Superior temporal gyrus (tissue), 1 donor: Measurements from ENCODE around the gene FHAD1.
A peak's percentile ranks its signal among the peaks of the same experiment; 100 is the strongest.

Experiments used
- DNase-seq: peaks from one replicate; pipeline ENCODE4 v3.0.0-alpha.2; 2016; ENCODE audit errors: extremely low spot score

The FHAD1 gene

GRCh38 chr1:15248216-15248615, 1.2 kb downstream of the FHAD1 start:
- no peak for DNase-seq

DNA sequence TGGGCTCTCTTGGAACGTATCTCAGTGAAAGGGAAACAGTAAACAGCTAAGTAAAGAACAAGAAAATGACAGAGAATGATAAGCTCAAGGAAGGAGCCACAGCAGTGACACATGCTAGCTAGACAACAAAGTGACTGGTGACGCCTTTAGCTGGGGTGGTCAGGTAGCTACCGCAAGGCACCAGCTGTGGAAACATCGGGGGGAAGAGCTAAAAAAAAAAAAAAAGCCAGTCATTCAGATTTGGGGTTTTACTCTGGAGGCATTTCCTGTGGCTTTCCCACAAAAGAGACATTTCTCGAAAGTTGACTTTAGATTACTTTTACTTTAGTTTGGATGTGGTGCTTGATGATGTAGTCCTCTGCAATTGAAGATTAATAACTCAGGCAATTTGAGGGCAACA, 2.1 kb downstream of the FHAD1 start:
- DNase-seq, result no peak

GRCh38 chr1:15251857-15252835, 5.1 kb downstream of the FHAD1 start:
- DNase-seq, result no peak

DNA sequence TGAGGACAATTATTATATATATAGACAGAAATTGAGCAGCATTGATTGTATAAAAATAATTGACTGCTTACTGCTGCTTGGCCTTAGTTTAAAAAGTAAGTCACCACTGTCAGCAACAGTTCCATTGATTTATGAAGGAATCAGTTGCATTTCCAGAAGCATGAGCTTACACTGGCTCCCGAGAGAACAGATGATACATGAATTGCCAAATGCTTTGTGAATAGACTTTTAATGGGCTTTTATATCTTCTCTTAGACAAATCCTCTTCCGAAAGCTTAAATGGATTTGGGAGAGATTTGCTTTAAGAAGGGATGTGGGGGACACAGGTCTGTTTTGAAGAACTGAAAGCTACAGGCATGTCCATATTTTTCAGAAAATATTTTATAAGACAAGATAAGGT, 7.5 kb downstream of the FHAD1 start:
- no peak for DNase-seq

DNA sequence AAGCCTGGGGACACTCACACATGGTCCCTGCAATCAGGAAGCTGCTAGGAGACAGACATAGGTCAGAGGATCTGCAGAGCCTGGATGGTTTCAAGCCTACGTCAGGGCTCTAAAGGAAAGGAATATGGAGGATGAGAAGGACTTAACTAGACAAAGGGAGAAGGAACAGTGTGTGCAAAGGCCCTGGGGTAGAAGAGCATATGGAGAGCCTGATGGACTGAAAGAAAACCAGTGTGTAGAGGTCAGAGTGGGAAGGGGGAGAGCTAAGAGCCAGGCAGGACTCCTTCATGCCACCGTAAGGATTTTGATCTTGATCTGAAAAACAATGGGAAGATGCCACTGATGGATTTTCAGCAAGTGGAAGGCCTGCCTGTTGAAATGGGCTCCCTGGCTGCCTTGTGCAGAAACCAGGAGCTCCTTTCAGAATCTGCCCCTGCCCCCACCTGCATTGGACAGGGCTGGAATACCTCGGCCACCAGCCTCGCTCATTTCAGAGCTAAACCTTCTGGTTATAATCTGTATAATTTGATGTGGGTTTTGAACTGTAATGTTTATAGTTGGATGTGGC, 8.6 kb downstream of the FHAD1 start:
- DNase-seq, result no peak

DNA sequence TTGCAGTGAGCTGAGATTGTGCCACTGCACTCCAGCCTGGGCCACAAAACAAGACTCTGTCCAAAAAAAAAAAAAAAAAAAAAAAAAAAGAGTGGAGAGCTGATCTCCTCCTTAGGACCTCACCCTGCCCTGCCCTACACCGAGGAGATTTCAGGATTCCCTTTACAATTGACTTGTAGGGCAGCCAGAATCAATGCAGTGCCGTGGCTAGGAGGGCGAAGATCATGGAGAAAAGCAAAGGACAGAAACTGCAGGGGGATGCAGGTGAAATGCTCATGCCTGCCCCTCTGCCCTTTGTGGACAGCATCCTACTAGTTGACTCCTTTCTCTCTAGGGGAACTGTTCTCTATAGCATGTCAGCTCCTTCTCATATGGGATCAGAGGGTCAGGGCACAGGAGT, 9.6 kb downstream of the FHAD1 start:
- DNase-seq, result no peak

GRCh38 chr1:15257309-15257708, 10.3 kb downstream of the FHAD1 start:
- no peak for DNase-seq

DNA sequence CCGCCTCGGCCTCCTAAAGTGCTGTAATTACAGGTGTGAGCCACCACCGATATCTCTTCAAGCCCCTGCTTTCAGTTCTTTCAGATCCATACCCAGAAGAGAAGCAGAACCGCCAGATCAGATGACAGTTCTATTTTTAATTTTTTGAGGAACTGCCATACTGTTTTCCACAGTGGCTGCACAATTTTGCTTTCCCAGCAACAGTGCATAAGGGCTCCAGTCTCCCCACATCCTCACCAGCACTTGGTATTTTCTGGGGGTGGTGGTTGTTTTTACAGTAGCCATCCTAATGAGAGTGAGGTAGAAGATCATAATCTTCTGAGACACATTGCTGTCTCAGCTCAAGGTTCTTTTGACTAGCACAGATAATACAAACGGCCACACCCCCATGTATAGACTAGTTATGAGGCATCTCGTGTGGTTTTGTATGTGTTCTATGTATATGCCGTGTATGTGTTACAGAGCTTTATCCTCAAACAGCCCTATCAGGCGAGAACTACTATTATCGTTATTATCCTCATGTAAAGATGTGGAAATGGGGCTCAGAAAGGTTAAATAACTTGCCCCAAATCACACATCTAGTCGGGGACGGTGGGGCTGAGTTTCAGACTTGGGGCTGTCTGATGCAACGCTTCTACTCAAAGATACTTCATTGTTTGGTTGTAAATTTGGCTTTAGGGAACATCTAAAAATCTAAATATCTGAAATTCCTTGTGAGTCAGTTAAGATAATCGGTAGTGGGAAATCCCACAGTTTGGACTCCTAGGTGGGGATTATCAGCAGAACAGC, 12.0 kb downstream of the FHAD1 start:
- DNase-seq, result peak; percentile 20

DNA sequence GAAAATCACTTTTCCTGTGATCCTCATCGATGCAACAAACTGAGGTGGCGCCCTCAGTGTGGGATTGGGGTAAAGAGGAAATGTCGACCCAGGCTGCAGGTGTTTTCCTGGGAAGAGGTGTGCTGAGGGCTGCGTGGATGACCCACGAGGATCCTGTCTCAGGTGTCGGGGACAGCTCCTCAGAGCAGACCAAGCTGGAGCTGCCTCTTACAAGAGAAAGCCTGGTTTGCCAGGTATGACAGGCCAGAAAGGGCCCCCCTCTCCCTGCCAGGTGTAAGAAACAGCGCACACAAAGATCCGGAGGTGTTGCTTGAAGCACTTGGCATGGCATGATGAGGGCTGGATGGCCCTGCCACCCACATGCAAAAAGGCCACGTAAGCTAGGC, 12.6 kb downstream of the FHAD1 start:
- no peak for DNase-seq

GRCh38 chr1:15260418-15261154, 13.6 kb downstream of the FHAD1 start:
- DNase-seq, result no peak

DNA sequence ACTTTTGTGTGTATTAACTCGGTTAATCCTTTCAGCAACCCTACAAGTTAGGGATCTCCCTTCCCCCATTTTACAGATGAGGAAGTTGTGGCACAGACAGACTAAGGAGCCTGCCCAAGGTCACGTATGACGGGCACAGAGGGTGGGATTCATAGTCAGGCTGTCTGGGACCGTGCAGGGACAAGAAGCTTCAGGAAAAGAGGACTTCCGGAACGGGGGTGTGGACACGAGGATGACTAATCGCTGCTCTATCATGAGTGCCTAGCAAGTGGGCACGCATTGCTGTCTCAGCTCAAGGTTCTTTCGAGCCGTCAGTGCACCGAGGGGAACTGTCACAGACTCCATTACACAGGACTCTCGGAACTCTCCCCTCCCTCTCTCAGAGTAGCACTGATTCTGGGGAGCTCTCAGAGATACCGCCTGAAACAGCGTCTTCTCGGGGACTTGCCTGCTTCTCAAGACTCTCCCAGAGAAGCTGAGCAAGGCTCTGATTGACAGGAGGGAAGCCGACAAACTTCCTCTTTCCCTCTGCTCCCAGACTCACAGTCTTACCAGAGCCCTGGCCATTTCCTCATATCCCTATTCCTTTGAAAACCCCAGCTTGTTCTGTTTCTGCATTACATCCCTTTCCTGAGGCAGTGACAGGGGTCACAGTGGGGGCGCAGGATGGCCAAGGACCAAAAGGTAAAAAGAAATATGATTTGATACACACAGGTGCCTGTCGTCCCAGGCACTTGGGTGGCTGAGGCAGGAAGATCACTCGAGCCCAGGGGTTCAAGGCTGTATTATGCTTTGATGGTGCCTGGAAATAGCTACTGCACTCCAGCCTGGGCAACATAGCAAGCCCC, 14.4 kb downstream of the FHAD1 start:
- DNase-seq, result no peak

DNA sequence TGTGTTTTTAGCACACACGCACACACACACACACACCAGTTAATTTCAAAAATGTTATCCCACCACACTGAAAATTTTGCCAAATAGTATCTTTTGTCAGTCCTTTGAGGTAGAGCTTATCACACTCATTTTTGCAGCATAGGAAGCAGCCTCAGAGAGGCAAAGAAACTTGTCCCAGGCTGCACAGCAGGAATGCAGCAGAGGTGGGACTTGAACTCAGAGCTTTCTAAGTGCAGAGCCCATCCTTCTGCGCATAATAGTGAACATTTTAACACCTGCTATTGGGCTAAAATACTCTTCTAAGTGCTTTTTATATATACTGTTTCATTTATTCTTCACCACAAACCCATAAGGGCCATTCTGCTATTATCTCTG, 15.0 kb downstream of the FHAD1 start:
- DNase-seq, result no peak

GRCh38 chr1:15262706-15263105, 15.7 kb downstream of the FHAD1 start:
- no peak for DNase-seq

DNA sequence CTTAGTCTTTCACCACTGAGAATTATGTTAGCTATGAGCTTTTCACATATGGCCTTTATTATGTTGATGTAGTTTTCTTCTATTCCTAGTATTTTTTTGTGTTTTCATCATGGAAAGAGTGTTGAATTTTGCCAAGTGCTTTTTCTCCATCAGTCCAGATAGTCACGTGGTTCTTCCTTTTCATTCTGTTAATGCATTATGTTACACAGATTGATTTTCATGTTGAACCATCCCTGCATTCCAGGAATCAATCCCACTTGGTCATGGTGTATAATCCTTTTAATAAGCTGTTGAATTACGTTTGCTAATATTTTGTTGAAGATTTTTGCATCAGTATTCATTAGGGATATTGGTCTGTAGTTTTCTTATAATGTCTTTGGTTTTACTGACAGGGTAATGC, 17.7 kb downstream of the FHAD1 start:
- no peak for DNase-seq

DNA sequence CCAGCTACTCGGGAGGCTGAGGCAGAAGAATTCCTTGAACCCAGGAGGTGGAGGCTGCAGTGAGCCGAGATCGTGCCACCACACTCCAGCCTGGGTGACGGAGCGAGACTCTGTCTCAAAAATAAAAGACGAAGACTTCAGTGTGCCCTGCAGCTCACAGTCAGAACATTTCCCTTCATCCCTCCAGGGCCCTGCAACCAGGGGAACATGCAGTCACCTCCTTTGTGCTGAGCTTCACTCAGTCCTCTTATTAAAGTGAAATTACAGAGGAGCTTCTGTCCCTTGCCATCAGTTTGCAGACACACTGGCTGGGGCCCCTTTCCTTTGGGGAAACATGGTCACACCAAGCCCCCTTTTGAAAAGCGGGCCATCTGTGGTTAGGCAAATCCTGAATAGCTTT, 24.2 kb downstream of the FHAD1 start:
- no peak for DNase-seq

DNA sequence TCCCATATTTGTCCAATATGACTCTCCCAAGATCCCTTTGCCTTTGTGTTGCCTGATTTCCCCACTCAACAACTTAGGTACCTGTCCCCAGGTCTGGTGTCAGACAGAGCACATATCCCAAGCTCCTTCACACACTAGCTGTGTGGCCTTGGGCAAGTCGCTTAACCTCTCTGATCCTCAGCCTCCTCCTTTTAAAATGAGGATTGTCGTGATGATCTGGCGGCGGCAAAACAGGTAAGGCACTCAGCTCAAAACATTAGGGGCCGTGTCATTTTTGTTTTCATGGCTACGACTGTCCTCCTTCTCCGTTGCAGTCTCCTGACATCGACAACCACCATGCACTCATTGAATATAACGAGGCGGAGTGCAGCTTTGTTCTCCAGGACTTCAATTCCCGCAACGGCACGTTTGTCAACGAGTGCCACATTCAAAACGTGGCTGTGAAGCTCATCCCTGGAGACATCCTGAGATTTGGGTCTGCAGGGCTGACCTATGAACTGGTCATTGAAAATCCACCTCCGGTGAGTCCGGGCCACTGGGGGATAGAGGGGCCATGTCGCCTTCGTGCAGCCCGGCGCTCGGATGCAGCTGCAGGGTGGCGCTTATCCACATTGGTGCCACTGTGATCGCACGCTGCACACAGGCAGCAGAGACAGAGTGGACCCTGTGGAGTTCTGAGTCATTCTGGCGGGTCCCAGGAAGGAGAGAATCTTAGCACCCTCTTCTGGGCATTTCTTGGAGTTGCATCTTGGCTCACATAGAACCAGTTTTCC, 25.2 kb downstream of the FHAD1 start:
- peak; percentile 87 for DNase-seq

DNA sequence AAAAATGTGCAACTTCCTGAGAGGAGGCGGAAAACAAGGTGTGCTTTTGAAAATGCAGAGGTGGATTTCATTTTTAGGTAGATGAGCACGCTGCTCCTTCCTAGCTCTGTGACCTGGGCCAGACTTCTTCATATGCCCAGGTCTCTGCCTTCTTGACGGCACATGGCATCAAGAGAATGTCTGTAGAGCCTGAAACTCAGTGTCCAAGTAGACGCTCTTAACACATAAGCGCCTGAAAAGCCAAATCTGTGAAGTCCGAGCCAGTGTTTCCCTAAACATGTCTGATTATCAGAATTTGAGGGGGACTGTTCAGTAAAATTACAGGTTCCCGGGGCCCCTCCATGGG, 25.7 kb downstream of the FHAD1 start:
- DNase-seq, result no peak

- no peak for DNase-seq
These were observed 26.3 kb downstream of the FHAD1 start for GRCh38 chr1:15273274-15273673.

DNA sequence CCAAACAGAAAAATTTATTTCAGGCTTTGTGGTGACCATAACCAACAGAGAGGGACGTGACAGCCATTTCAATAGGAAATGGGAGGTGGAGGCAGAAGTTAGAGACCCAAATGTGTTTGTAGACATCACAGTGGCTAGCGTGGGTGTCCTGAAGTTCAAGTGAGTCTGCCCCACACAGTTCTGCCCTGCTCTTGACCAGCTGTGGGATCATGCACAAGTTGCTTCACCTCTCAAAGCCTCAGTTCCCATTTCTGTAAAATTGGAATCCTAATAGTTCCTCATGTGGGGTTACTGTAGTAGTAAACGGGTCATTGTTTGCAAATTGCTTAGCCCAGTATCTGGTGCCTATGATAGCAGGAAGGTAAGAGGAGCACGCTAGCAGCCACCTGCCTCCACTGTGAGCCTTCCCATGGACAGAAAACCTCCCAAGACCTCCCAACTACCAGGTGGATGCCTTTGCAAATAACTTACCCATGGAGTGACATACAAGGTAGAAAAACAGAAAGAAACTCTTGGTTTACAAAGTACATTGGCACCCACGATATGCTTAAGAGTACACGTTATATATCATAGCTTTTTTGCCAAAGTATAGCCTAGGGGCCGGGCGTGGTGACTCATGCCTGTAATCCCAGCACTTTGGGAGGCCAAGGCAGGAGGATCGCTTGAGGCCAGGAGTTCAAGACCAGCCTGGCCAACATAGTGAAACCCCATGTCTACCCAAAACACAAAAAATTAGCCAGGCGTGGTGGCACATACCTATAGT, 29.1 kb downstream of the FHAD1 start:
- peak; percentile 13 for DNase-seq
